ENCODE measurements around the gene SPRR3. TPM values are rescaled to one million over a fixed set of nuclear protein-coding genes. Genes with fewer than 3 reads are reported as not detected.

SPRR3 gene
- total RNA-seq, 1 experiment from 2014 or later: not detected

DNA sequence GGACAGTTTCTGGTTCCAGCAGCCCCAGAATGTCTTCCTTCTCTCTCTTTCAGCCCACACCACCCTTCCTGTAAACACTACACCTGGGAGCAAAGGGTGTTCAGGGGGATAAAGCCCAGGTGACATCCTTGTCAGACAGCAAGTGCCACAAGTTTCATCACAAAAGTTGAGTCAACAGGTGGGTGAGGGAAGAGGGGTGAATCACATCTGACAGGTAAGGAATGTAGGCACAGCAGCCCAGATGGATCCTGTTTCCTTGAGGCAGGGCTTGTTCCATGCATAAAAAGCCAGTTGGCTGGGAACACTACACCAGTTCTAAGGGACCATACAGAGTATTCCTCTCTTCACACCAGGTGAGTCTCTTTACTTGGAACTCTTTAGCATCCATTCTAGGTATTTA, 29.3 kb downstream of the SPRR3 start, which contains the start of gene SPRR1B:
SPRR1B (plus strand) TSS at position 309 of the 400 bp plus-strand sequence. CDS start 1,143 bp downstream, outside the sequence.
- ChIA-PET POLR2A (interaction anchor here (0.9 to 1.6 kb wide), 4 partner anchors 78 to 122 kb away, joined by 3 to 6 read pairs (median 3); partner anchors contain the start of gene IVL), CTCF (interaction anchor here (0.7 to 6.6 kb wide), 5 partner anchors 95 to 383 kb away, joined by 3 to 67 read pairs (median 4); no protein-coding TSS in a partner anchor)
- Mint-ChIP-seq H3K27ac (ENCODE audit: low read depth, unreplicated experiment) (no peak within 1 kb of the TSS), H3K36me3 (ENCODE audit: insufficient read depth, unreplicated experiment) (no peaks in the 10 kb centered on the region), H3K9me3 (ENCODE audit: unreplicated experiment) (no peaks in the 10 kb centered on the region), H3K27me3 (ENCODE audit: insufficient read depth, unreplicated experiment) (no peaks in the 10 kb centered on the region), H3K4me1 (ENCODE audit: insufficient read depth, unreplicated experiment) (peaks cover 12% of the 10 kb centered on the region), H3K4me3 (ENCODE audit: unreplicated experiment) (no peak within 1 kb of the TSS)
- intact Hi-C loops (cut with micrococcal nuclease): loop anchor here (5.0 to 10.0 kb wide), 3 partner anchors 79 to 376 kb away; no protein-coding TSS in a partner anchor
- BruUV-seq (replicated peaks): no TSS peak
- peak; percentile 64 for DNase-seq (ENCODE audit: unreplicated experiment)
- TF ChIP-seq, protein P1, sequence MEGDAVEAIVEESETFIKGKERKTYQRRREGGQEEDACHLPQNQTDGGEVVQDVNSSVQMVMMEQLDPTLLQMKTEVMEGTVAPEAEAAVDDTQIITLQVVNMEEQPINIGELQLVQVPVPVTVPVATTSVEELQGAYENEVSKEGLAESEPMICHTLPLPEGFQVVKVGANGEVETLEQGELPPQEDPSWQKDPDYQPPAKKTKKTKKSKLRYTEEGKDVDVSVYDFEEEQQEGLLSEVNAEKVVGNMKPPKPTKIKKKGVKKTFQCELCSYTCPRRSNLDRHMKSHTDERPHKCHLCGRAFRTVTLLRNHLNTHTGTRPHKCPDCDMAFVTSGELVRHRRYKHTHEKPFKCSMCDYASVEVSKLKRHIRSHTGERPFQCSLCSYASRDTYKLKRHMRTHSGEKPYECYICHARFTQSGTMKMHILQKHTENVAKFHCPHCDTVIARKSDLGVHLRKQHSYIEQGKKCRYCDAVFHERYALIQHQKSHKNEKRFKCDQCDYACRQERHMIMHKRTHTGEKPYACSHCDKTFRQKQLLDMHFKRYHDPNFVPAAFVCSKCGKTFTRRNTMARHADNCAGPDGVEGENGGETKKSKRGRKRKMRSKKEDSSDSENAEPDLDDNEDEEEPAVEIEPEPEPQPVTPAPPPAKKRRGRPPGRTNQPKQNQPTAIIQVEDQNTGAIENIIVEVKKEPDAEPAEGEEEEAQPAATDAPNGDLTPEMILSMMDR (IDR thresholded peaks at IDR 0.05; ENCODE audit: unreplicated experiment): no peak

DNA sequence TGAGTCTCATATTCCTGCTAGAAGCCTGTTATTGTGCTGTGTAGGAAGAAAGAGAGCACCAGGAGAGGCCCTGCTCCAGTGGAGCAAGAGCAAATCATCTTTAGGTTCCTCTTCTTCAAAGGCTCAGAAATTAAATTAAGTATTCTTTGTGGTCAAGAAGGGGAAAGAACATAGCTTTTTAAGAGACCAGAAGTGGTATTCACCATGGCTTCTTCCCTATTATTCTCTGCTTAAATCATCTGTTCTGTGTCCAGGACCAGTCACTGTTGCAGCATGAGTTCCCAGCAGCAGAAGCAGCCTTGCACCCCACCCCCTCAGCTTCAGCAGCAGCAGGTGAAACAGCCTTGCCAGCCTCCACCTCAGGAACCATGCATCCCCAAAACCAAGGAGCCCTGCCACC, 30.5 kb downstream of the SPRR3 start:
- ChIA-PET POLR2A (interaction anchor here (0.6 to 5.2 kb wide), 8 partner anchors 14 to 864 kb away, joined by 3 to 30 read pairs (median 3); no protein-coding TSS in a partner anchor), CTCF (interaction anchor here (0.6 to 6.6 kb wide), 37 partner anchors 8 to 408 kb away, joined by 3 to 67 read pairs (median 5); partner anchors contain the start of genes SMCP and SPRR3)
- Mint-ChIP-seq H3K27me3 (ENCODE audit: insufficient read depth, unreplicated experiment) (no peaks in the 10 kb centered on the region), H3K4me3 (ENCODE audit: unreplicated experiment) (no peak overlapping the region), H3K4me1 (ENCODE audit: insufficient read depth, unreplicated experiment) (peaks cover 12% of the 10 kb centered on the region), H3K27ac (ENCODE audit: low read depth, unreplicated experiment) (no peak overlapping the region), H3K36me3 (ENCODE audit: insufficient read depth, unreplicated experiment) (no peaks in the 10 kb centered on the region), H3K9me3 (ENCODE audit: unreplicated experiment) (no peaks in the 10 kb centered on the region)
- BruUV-seq (replicated peaks): no TSS peak
- intact Hi-C loops (cut with micrococcal nuclease): loop anchor here (5.0 to 10.0 kb wide), 3 partner anchors 80 to 377 kb away; no protein-coding TSS in a partner anchor
- TF ChIP-seq, protein P1 (IDR thresholded peaks at IDR 0.05; ENCODE audit: unreplicated experiment): no peak
- DNase-seq (ENCODE audit: unreplicated experiment): no peak

DNA sequence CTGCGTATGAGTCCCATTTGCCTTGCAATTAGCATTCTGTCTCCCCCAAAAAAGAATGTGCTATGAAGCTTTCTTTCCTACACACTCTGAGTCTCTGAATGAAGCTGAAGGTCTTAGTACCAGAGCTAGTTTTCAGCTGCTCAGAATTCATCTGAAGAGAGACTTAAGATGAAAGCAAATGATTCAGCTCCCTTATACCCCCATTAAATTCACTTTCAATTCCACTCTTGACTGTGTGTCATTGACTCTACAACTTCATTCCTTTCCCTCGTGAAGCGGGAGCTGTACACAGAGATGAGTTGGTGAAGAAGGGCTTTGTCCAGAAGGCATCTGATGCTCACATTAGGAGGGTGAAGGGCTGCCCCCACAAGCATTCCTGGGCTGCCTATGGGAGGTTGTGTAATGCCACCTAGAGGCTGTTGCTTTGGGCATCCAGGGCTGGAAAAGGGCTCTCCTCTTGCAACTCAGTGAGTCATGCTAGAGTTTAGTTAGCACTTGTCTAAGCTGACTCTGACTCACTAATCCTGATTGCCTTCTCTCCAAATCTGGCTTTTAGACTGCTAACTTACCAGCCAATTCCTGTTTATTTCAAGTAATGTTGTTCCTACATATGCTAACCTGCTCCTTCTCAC, 31.2 kb downstream of the SPRR3 start:
- no peaks in the 10 kb centered on the region for H3K27me3 Mint-ChIP-seq (ENCODE audit: insufficient read depth, unreplicated experiment)
- no TSS peak for BruUV-seq (replicated peaks)
- DNase-seq (ENCODE audit: unreplicated experiment): peak; percentile 97
- peak overlapping the region; percentile 25 for H3K27ac Mint-ChIP-seq (ENCODE audit: low read depth, unreplicated experiment)
- POLR2A ChIA-PET: interaction anchor here (0.8 to 5.2 kb wide), 8 partner anchors 13 to 311 kb away, joined by 3 to 30 read pairs (median 6); no protein-coding TSS in a partner anchor
- H3K4me1 Mint-ChIP-seq (ENCODE audit: insufficient read depth, unreplicated experiment): peaks cover 12% of the 10 kb centered on the region
- TF ChIP-seq, protein P1 (IDR thresholded peaks at IDR 0.05; ENCODE audit: unreplicated experiment): peak; percentile 68
- H3K4me3 Mint-ChIP-seq (ENCODE audit: unreplicated experiment): no peak overlapping the region
- no peaks in the 10 kb centered on the region for H3K9me3 Mint-ChIP-seq (ENCODE audit: unreplicated experiment)
- CTCF ChIA-PET: interaction anchor here (0.6 to 6.6 kb wide), 42 partner anchors 9 to 409 kb away, joined by 3 to 67 read pairs (median 4); partner anchors contain the start of genes LCE2D, SMCP and SPRR3
- no peaks in the 10 kb centered on the region for H3K36me3 Mint-ChIP-seq (ENCODE audit: insufficient read depth, unreplicated experiment)
- intact Hi-C loops (cut with micrococcal nuclease): loop anchor here (1.0 to 10.0 kb wide), 6 partner anchors 80 to 378 kb away; no protein-coding TSS in a partner anchor

DNA sequence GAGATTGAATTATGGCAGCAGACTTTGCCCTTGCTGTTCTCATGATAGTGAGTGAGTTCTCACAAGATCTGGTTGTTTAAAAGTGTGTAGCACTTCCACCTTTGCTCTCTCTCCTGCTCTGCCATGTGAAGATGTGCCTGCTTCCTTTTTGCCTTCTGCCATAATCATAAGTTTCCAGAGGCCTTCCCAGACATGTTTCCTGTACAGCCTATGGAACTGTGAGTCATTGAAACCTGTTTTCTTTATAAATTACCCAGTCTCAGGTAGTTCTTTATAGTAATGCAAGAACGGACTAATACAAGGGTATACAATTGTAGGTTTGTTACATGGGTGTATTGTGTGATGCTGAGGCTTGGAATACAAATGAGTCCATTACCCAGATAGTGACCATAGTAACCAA, 33.7 kb downstream of the SPRR3 start:
- Mint-ChIP-seq H3K36me3 (ENCODE audit: insufficient read depth, unreplicated experiment) (no peaks in the 10 kb centered on the region), H3K27ac (ENCODE audit: low read depth, unreplicated experiment) (no peak overlapping the region), H3K4me3 (ENCODE audit: unreplicated experiment) (no peak overlapping the region), H3K4me1 (ENCODE audit: insufficient read depth, unreplicated experiment) (peaks cover 19% of the 10 kb centered on the region), H3K27me3 (ENCODE audit: insufficient read depth, unreplicated experiment) (no peaks in the 10 kb centered on the region), H3K9me3 (ENCODE audit: unreplicated experiment) (no peaks in the 10 kb centered on the region)
- no peak for DNase-seq (ENCODE audit: unreplicated experiment)
- CTCF ChIA-PET: interaction anchor here (2.3 to 6.6 kb wide), 2 partner anchors 158 to 164 kb away, joined by 13 to 61 read pairs; no protein-coding TSS in a partner anchor
- POLR2A ChIA-PET: interaction anchor here (0.6 to 5.2 kb wide), 3 partner anchors 11 to 109 kb away, joined by 3 to 30 read pairs (median 4); no protein-coding TSS in a partner anchor
- BruUV-seq (replicated peaks): no TSS peak
- intact Hi-C loops (cut with micrococcal nuclease): loop anchor here (10.0 kb wide), 2 partner anchors 290 to 380 kb away; no protein-coding TSS in a partner anchor
- TF ChIP-seq, protein P1 (IDR thresholded peaks at IDR 0.05; ENCODE audit: unreplicated experiment): no peak

Measured in MCF 10A (cell line).